ENCODE data around the gene KLF12.

KLF12 gene

GRCh38 chr13:74134221-74134776 is at the start of gene KLF12:
KLF12 (minus strand) TSS chr13:74134404.
- DNase-seq, result peak; percentile 45

GRCh38 chr13:74182491-74182890 is 48.3 kb upstream of the KLF12 start:
- no peak for DNase-seq

GRCh38 chr13:74174810-74175209 is 40.6 kb upstream of the KLF12 start:
- no peak for DNase-seq

- DNase-seq, result no peak
Observed at GRCh38 chr13:74173822-74174221, 39.6 kb upstream of the KLF12 start.

GRCh38 chr13:74171641-74172040 is 37.4 kb upstream of the KLF12 start:
- DNase-seq, result no peak

GRCh38 chr13:74169676-74170075 is 35.5 kb upstream of the KLF12 start:
- DNase-seq, result no peak

- DNase-seq, result no peak
Observed at GRCh38 chr13:74168263-74168675, 34.1 kb upstream of the KLF12 start.

- DNase-seq, result no peak
Observed at GRCh38 chr13:74166261-74167004, 32.2 kb upstream of the KLF12 start.

GRCh38 chr13:74162782-74163181 is 28.6 kb upstream of the KLF12 start:
- no peak for DNase-seq

GRCh38 chr13:74162135-74162534 is 27.9 kb upstream of the KLF12 start:
- DNase-seq, result no peak

GRCh38 chr13:74158571-74159352 is 24.6 kb upstream of the KLF12 start:
- no peak for DNase-seq

- no peak for DNase-seq
Observed at GRCh38 chr13:74158028-74158427, 23.8 kb upstream of the KLF12 start.

GRCh38 chr13:74154981-74155380 is 20.8 kb upstream of the KLF12 start:
- DNase-seq, result no peak

- DNase-seq, result no peak
Observed at GRCh38 chr13:74153316-74153715, 19.1 kb upstream of the KLF12 start.

- no peak for DNase-seq
Observed at GRCh38 chr13:74151859-74152258, 17.7 kb upstream of the KLF12 start.

GRCh38 chr13:74148352-74148751 is 14.1 kb upstream of the KLF12 start:
- no peak for DNase-seq

- DNase-seq, result peak; percentile 5
Observed at GRCh38 chr13:74145249-74145975, 11.2 kb upstream of the KLF12 start.

GRCh38 chr13:74144269-74144668 is 10.1 kb upstream of the KLF12 start:
- no peak for DNase-seq

GRCh38 chr13:74142257-74142656 is 8.1 kb upstream of the KLF12 start:
- no peak for DNase-seq

- no peak for DNase-seq
Observed at GRCh38 chr13:74138241-74138640, 4.0 kb upstream of the KLF12 start.

- no peak for DNase-seq
Observed at GRCh38 chr13:74136084-74136658, 2.0 kb upstream of the KLF12 start.

- no peak for DNase-seq
Observed at GRCh38 chr13:74135326-74136083, 1.3 kb upstream of the KLF12 start.
